Progenitor cell of endocrine pancreas (in vitro differentiated cells): ENCODE measurements around the gene EVL. TPM values are rescaled to one million over a fixed set of nuclear protein-coding genes. Genes with fewer than 3 reads are reported as not detected.

ENCODE experiments used
- DNase-seq: peaks from one replicate; pipeline ENCODE4 v3.0.0; 2021; ENCODE audit warnings: low spot score; ENCODE audit not compliant: unreplicated experiment
- H3K27ac Mint-ChIP-seq: 2 replicates; pipeline ENCODE4 v1.8.0; 2021; ENCODE audit warnings: mild to moderate bottlenecking, moderate library complexity, mixed read lengths
- H3K27me3 Mint-ChIP-seq: 2 replicates; pipeline ENCODE4 v1.8.0; 2021; ENCODE audit warnings: mixed read lengths
- H3K36me3 Mint-ChIP-seq: 2 replicates; pipeline ENCODE4 v1.8.0; 2022; ENCODE audit warnings: mixed read lengths; ENCODE audit not compliant: insufficient read depth
- H3K4me1 Mint-ChIP-seq: 2 replicates; pipeline ENCODE4 v1.8.0; 2021; ENCODE audit warnings: low read depth, mixed read lengths
- H3K4me3 Mint-ChIP-seq: 2 replicates; pipeline ENCODE4 v1.8.0; 2021; ENCODE audit warnings: low read depth, mild to moderate bottlenecking, moderate library complexity, mixed read lengths
- H3K9me3 Mint-ChIP-seq: 2 replicates; pipeline ENCODE4 v1.8.0; 2021; ENCODE audit warnings: low read depth, mixed read lengths
- total RNA-seq: library from RNA; stranded (reverse); gene quantifications from 2 replicates; pipeline ENCODE4 v1.2.1, GENCODE V29; 2021
- TF ChIP-seq, protein P1 (sequence below): fragments of 200-600 bp; sonication (generic); IDR thresholded peaks from one replicate; pipeline ENCODE4 v1.5.0; 2021; ENCODE audit warnings: antibody characterized with exemption, mild to moderate bottlenecking; ENCODE audit not compliant: unreplicated experiment

Gene EVL
- total RNA-seq, 1 donor from 2014 or later = 207 TPM

- no peaks in the 10 kb centered on the region for H3K27me3 Mint-ChIP-seq
- peaks cover 13% of the 10 kb centered on the region for H3K4me1 Mint-ChIP-seq
- TF ChIP-seq, protein P1, sequence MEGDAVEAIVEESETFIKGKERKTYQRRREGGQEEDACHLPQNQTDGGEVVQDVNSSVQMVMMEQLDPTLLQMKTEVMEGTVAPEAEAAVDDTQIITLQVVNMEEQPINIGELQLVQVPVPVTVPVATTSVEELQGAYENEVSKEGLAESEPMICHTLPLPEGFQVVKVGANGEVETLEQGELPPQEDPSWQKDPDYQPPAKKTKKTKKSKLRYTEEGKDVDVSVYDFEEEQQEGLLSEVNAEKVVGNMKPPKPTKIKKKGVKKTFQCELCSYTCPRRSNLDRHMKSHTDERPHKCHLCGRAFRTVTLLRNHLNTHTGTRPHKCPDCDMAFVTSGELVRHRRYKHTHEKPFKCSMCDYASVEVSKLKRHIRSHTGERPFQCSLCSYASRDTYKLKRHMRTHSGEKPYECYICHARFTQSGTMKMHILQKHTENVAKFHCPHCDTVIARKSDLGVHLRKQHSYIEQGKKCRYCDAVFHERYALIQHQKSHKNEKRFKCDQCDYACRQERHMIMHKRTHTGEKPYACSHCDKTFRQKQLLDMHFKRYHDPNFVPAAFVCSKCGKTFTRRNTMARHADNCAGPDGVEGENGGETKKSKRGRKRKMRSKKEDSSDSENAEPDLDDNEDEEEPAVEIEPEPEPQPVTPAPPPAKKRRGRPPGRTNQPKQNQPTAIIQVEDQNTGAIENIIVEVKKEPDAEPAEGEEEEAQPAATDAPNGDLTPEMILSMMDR = no peak
- no peak for DNase-seq
- H3K4me3 Mint-ChIP-seq = no peak overlapping the region
- no peaks in the 10 kb centered on the region for H3K9me3 Mint-ChIP-seq
- no peak overlapping the region for H3K27ac Mint-ChIP-seq
- peaks cover 3% of the 10 kb centered on the region for H3K36me3 Mint-ChIP-seq
Observed at GRCh38 chr14:100049220-100049619, 16.0 kb upstream of the EVL start.

DNA sequence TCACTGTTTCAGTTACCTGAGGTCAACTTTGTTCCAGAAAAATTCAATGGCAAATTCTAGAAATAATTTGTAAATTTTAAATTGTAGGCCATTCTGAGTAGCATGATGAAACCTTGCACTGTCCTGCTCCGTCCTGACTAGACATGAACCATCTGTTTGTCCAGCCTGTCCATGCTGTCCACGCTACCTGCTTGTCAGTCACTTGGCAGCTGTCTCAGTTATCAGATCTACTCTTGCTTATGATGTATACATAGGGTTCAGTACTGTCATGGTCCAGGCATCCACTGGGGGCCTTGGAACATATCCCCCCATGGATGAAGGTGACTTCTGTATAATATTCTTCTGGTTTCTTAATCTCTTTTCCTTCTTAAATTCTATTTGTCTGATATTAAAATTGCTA, 14.1 kb upstream of the EVL start:
- no peak overlapping the region for H3K27ac Mint-ChIP-seq
- TF ChIP-seq, protein P1 = no peak
- no peak overlapping the region for H3K4me3 Mint-ChIP-seq
- DNase-seq = no peak
- peaks cover 2% of the 10 kb centered on the region for H3K36me3 Mint-ChIP-seq
- H3K27me3 Mint-ChIP-seq = no peaks in the 10 kb centered on the region
- no peaks in the 10 kb centered on the region for H3K9me3 Mint-ChIP-seq
- peaks cover 3% of the 10 kb centered on the region for H3K4me1 Mint-ChIP-seq

- DNase-seq = no peak
- Mint-ChIP-seq H3K4me1 (peaks cover 3% of the 10 kb centered on the region), H3K36me3 (peaks cover 2% of the 10 kb centered on the region), H3K27ac (no peak overlapping the region), H3K9me3 (no peaks in the 10 kb centered on the region), H3K27me3 (no peaks in the 10 kb centered on the region), H3K4me3 (no peak overlapping the region)
- TF ChIP-seq, protein P1 = no peak
Observed at GRCh38 chr14:100051543-100051942, 13.7 kb upstream of the EVL start.

DNA sequence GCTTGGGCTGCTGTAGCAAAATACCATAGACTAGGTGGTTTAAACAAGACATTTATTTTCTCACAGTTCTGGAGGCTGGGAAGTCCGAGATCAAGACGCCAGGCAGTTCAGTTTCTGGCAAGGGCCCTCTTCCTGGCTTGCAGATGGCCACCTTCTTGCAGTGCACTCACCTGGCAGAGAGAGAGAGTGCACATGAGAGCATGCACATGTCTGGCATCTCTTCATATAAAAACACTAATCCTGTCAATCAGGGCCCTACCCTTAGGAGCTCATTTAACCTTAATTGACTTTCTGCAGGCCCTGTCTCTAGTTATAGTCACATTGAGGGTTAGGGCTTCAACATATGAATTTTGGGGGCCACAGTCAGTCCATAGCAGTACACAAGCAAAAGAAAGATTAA, 12.4 kb upstream of the EVL start:
- H3K36me3 Mint-ChIP-seq = no peaks in the 10 kb centered on the region
- H3K4me1 Mint-ChIP-seq = peaks cover 3% of the 10 kb centered on the region
- no peak overlapping the region for H3K4me3 Mint-ChIP-seq
- H3K9me3 Mint-ChIP-seq = no peaks in the 10 kb centered on the region
- no peak overlapping the region for H3K27ac Mint-ChIP-seq
- DNase-seq = no peak
- TF ChIP-seq, protein P1 = no peak
- H3K27me3 Mint-ChIP-seq = no peaks in the 10 kb centered on the region

DNA sequence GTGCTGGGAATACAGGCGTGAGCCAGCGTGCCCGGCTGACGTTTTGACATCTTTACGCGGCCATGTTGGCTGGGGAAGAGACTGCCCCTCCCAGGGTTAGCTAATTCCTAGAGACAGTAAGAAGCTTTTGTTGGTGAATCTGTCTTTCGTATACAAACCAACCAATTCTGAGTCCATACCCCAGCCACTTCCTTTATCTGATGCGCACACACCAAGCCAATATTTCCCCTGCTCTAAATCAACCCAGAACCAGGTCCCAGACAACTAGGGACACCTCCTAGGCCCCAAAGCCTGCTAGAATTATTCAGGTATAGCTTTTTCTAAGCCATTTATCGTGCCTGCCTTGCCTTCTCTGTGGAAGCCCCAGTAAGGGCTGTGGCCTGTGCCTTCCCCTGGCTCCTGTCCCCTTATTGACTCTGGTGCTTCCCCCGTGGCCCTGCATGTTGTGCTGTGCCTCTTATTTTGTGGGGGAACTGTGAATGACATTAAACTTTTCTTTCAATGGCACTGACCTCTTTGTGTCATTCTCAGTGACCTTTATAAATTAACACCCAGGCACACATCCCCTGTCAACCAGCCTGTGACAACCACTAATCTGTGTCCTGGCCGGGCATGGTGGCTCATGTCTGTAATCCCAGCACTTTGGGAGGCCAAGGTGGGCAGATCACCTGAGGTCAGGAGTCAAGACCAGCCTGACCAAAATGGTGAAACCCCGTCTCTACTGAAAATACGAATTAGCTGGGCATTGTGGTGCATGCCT, 10.7 kb upstream of the EVL start:
- no peaks in the 10 kb centered on the region for H3K9me3 Mint-ChIP-seq
- H3K36me3 Mint-ChIP-seq = no peaks in the 10 kb centered on the region
- no peaks in the 10 kb centered on the region for H3K27me3 Mint-ChIP-seq
- H3K27ac Mint-ChIP-seq = no peak overlapping the region
- TF ChIP-seq, protein P1 = no peak
- peaks cover 3% of the 10 kb centered on the region for H3K4me1 Mint-ChIP-seq
- no peak overlapping the region for H3K4me3 Mint-ChIP-seq
- DNase-seq = no peak
